K562 (cell line): ENCODE measurements around the gene AP1G2. TPM values are rescaled to one million over a fixed set of nuclear protein-coding genes. Genes with fewer than 3 reads are reported as not detected.
A peak's percentile ranks its signal among the peaks of the same experiment; 100 is the strongest.

Experiments used
- ATAC-seq: fragments of 200-7000 bp; cut with Tn5 transposase; 3 replicates; pipeline ENCODE4 v1.9.1; 2020; ENCODE audit warnings: moderate library complexity
- BruUV-seq: library from RNA; stranded (reverse); fragments of 400-500 nt; replicated peaks from 2 replicates; lab custom pipeline; 2021; lab: Mats Ljungman, UMichigan
- CTCF ChIA-PET: fragments of 300-600 bp; formaldehyde crosslinking; extraction: SDS; loops from one replicate; lab custom pipeline; 2021; ENCODE audit warnings: low intra/inter-chr PET ratio; lab: Yijun Ruan, JAX
- POLR2A ChIA-PET: fragments of 300-600, 350-650 bp; sonication (Branson Sonifier 250); formaldehyde crosslinking; extraction: SDS; loops from one replicate; lab custom pipeline; 2021; ENCODE audit warnings: antibody characterized with exemption, inconsistent platforms; lab: Yijun Ruan, JAX
- DNase-seq, 4 experiments: peaks; one replicate each; pipeline versions ENCODE4 v3.0.0 to v3.0.0-alpha.2; 2011 to 2018; ENCODE audit warnings: low spot score in 3 of 4, mixed read lengths in 3 of 4; ENCODE audit errors: extremely low read depth in 1 of 4
- FAIRE-seq: peaks from 2 replicates; lab custom pipeline; 2011; peaks lifted over from hg19 to GRCh38; lab: Jason Lieb, UNC
- H2AFZ ChIP-seq: 2 replicates; pipeline ENCODE4 v1.6.0; 2011; ENCODE audit warnings: low read depth, low read length, control low read depth, inconsistent platforms
- H3K27ac ChIP-seq: fragments of 200-600 bp; 3 replicates; pipeline ENCODE4 v1.8.0; 2011; ENCODE audit warnings: low read depth, mild to moderate bottlenecking, control low read depth, inconsistent platforms, low read length, moderate library complexity, mixed read lengths; ENCODE audit errors: extremely low read depth
- H3K27me3 ChIP-seq, 2 experiments: fragments of 300-600 bp in 1 of 2; 2 replicates in 1 of 2; 3 replicates in 1 of 2; pipeline versions ENCODE4 v1.6.0 to v1.8.0; 2011; ENCODE audit warnings: inconsistent platforms in 2 of 2, low read length in 2 of 2, mild to moderate bottlenecking in 1 of 2, mixed read lengths in 1 of 2, moderate library complexity in 1 of 2; ENCODE audit not compliant: control insufficient read depth in 2 of 2, insufficient read depth in 2 of 2
- H3K36me3 ChIP-seq: fragments of 300-600 bp; 3 replicates; pipeline ENCODE4 v1.8.0; 2011; ENCODE audit warnings: mild to moderate bottlenecking, low read length, inconsistent platforms; ENCODE audit not compliant: control insufficient read depth, insufficient read depth
- H3K4me1 ChIP-seq, 2 experiments: fragments of 200-600 bp in 1 of 2; replicated peaks in 1 of 2; 2 replicates in 1 of 2; 3 replicates in 1 of 2; pipeline versions ENCODE4 v1.5.1 to v1.8.0; 2011; ENCODE audit warnings: inconsistent platforms in 2 of 2, low read length in 2 of 2, mild to moderate bottlenecking in 1 of 2, mixed read lengths in 1 of 2, moderate library complexity in 1 of 2; ENCODE audit not compliant: control insufficient read depth in 2 of 2, insufficient read depth in 2 of 2
- H3K4me2 ChIP-seq: 2 replicates; pipeline ENCODE4 v1.6.1; 2011; ENCODE audit warnings: low read length, control low read depth, inconsistent platforms, mixed read lengths; ENCODE audit not compliant: insufficient read depth
- H3K4me3 ChIP-seq: fragments of 200-600 bp; sonication (generic), shearing (Covaris generic); 2 replicates; pipeline ENCODE4 v1.5.1; 2016; ENCODE audit warnings: control low read depth, inconsistent platforms
- H3K79me2 ChIP-seq: fragments of 200-600 bp; 3 replicates; pipeline ENCODE4 v1.8.0; 2011; ENCODE audit warnings: low read length, inconsistent platforms; ENCODE audit not compliant: control insufficient read depth, insufficient read depth
- H3K9ac ChIP-seq, 2 experiments: 2 replicates each; pipeline versions ENCODE4 v1.6.0 to v1.6.1; 2011; ENCODE audit warnings: low read depth in 2 of 2, low read length in 2 of 2, control low read depth in 1 of 2, inconsistent platforms in 1 of 2, mild to moderate bottlenecking in 1 of 2, mixed read lengths in 1 of 2; ENCODE audit not compliant: insufficient read depth in 1 of 2
- H3K9me1 ChIP-seq: one replicate; pipeline ENCODE4 v1.6.0; 2011; ENCODE audit warnings: inconsistent platforms, mild to moderate bottlenecking, low read length, moderate library complexity; ENCODE audit not compliant: control insufficient read depth, insufficient read depth
- H3K9me3 ChIP-seq: replicated peaks from 2 replicates; pipeline ENCODE4 v1.5.1; 2011; ENCODE audit warnings: low read depth, low read length, inconsistent platforms; ENCODE audit not compliant: control insufficient read depth, insufficient read depth
- H4K20me1 ChIP-seq: replicated peaks from 2 replicates; pipeline ENCODE4 v1.6.1; 2011; ENCODE audit warnings: low read length, inconsistent platforms, mixed read lengths; ENCODE audit not compliant: control insufficient read depth, insufficient read depth
- HDAC3 ChIP-seq: fragments of 450-650 bp; IDR thresholded peaks from 2 replicates; pipeline ENCODE4 v1.6.1; 2018; ENCODE audit warnings: borderline replicate concordance, mild to moderate bottlenecking, moderate library complexity; ENCODE audit not compliant: partially characterized antibody
- NFIC ChIP-seq: fragments of 450-650 bp; IDR thresholded peaks from 2 replicates; pipeline ENCODE4 v1.6.1; 2017; ENCODE audit warnings: mild to moderate bottlenecking, inconsistent platforms
- NFIX ChIP-seq: fragments of 250-450 bp; sonication (Bioruptor Pico); IDR thresholded peaks from 2 replicates; pipeline ENCODE4 v1.4.0; 2020; ENCODE audit warnings: low read depth, mild to moderate bottlenecking, moderate library complexity
- WGBS: fragments of 100-300 bp; shearing (Covaris generic); methylation state at CpG from one replicate; pipeline ENCODE4 v1.1.6; 2016; ENCODE audit warnings: low coverage, mixed read lengths; ENCODE audit not compliant: insufficient coverage; ENCODE audit errors: missing lambda C conversion rate; 5-methylcytosine and 5-hydroxymethylcytosine counted together
- in situ Hi-C: fragments of 300-500 bp; cut with MboI; formaldehyde crosslinking; loops from 4 replicates; pipeline ENCODE4 v1.15.0; 2018; ENCODE audit warnings: inconsistent platforms, mixed read lengths
- intact Hi-C: fragments of 100-400 bp; cut with micrococcal nuclease; formaldehyde crosslinking; loops from 2 replicates; pipeline ENCODE4 v1.14.2; 2022
- polyA plus RNA-seq, 8 experiments: library from polyadenylated mRNA; depleted of rRNA in 4 of 8; stranded (reverse) in 5 of 8; unstranded in 3 of 8; fragments of >200 nt; fragmentation: Nextera tagmentation in 2 of 8; fragmentation: Illumina TruSeq in 1 of 8; extraction: Ambion mirVana in 2 of 8; extraction: Trizol in 1 of 8; gene quantifications; 2 replicates each; pipeline versions ENCODE4 v1.2.1 to v1.2.3, GENCODE V29; 2011 to 2014; ENCODE audit warnings: inconsistent platforms in 1 of 8, missing spikeins in 1 of 8
- total RNA-seq, 7 experiments: library from RNA; depleted of rRNA in 6 of 7; stranded (reverse); fragments of >200 nt in 6 of 7; fragmentation: Illumina TruSeq in 2 of 7; extraction: Trizol in 2 of 7; gene quantifications; 2 replicates each; pipeline versions ENCODE4 v1.2.1 to v1.2.3, GENCODE V29; 2011 to 2021; ENCODE audit warnings: low replicate concordance in 1 of 7
- TF ChIP-seq, protein P1 (sequence below): IDR thresholded peaks from 2 replicates; pipeline ENCODE4 v1.6.1; 2011; ENCODE audit warnings: borderline replicate concordance, low read depth, mild to moderate bottlenecking, moderate library complexity, low read length; ENCODE audit not compliant: insufficient read depth, poor library complexity, severe bottlenecking

The AP1G2 gene
- total and polyA plus RNA-seq, 9 of the 15 experiments (the other 6 are each of a cell fraction or from before 2014, with no cell fraction given), result 19.1 to 83.5 (median 33.3) TPM

DNA sequence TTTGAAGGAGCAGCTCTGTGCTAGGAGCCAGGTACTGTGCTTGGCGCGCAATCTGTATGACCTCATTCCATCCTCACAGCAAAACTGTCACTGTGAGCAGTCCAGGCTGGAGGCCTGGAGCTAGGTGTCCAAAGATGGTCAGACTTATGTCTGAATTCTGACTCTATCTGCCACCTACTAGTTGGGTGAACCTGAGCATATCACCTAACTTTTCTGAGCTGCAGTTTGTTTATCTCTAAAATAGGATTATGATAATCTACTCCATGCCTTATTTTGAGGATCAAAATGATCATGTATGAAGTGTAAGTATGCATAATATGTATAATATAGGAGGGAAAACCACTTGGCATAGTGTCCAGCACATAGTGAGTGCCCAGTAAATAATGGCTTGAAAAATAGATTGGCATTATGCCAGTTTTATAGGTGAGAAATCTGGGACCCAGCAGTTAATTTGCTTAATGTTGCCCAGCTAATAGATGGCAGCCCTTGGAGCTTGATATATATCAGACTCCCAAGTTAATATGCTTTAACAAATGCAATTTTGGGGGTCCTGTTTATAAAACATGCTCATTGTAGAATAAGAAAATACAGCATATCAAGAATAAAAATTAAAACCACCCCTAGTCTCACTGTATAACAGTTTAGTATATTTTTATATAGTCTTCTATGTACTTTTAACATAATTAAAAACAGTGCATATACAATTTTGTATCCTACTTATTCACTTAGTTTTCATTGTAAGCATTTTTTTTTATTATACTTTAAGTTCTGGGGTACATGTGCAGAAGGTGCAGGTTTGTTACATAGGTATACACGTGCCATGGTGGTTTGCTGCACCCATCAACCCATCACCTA lies 15.5 kb upstream of the AP1G2 start:
- POLR2A ChIA-PET, result no interaction called here
- no peak for FAIRE-seq

More for the DNA sequence above, 15.5 kb upstream of the AP1G2 start:
- intact Hi-C loops (loop anchor here (10.0 kb wide), 1 partner anchor 132 kb away; no protein-coding TSS in a partner anchor), in situ Hi-C loops (no loop called here)
- Histone ChIP-seq H3K9ac (no peak overlapping the region), H3K27me3 (no peaks in the 10 kb centered on the region), H3K36me3 (no peaks in the 10 kb centered on the region), H3K4me3 (no peak overlapping the region), H4K20me1 (no peaks in the 10 kb centered on the region), H3K27ac (no peak overlapping the region), H3K79me2 (no peaks in the 10 kb centered on the region), H3K9me3 (no peaks in the 10 kb centered on the region), H2AFZ (no peak overlapping the region), H3K9me1 (no peaks in the 10 kb centered on the region), H3K4me2 (no peak overlapping the region), H3K4me1 (no peaks in the 10 kb centered on the region; a peak in 2 of 5 replicates)
- 44% methylated on average over 3 of the region's 3 CpGs for WGBS
- ATAC-seq (peak; percentile 54; the same call in 2 of the 3 replicates), DNase-seq (no peak)
- TF ChIP-seq NFIX (CRISPR knock-in tag) (peak; percentile 53; the same call in 1 of the 2 replicates), NFIC (peak; percentile 73), HDAC3 (no peak)
- TF ChIP-seq, protein P1, sequence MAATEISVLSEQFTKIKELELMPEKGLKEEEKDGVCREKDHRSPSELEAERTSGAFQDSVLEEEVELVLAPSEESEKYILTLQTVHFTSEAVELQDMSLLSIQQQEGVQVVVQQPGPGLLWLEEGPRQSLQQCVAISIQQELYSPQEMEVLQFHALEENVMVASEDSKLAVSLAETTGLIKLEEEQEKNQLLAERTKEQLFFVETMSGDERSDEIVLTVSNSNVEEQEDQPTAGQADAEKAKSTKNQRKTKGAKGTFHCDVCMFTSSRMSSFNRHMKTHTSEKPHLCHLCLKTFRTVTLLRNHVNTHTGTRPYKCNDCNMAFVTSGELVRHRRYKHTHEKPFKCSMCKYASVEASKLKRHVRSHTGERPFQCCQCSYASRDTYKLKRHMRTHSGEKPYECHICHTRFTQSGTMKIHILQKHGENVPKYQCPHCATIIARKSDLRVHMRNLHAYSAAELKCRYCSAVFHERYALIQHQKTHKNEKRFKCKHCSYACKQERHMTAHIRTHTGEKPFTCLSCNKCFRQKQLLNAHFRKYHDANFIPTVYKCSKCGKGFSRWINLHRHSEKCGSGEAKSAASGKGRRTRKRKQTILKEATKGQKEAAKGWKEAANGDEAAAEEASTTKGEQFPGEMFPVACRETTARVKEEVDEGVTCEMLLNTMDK, result no peak
- CTCF ChIA-PET, result no interaction called here
- no TSS peak for BruUV-seq
